Caco-2 (cell line): ENCODE measurements around the gene INPP5D. TPM values are rescaled to one million over a fixed set of nuclear protein-coding genes. Genes with fewer than 3 reads are reported as not detected.

Experiments
- BruUV-seq: library from RNA; stranded (reverse); fragments of 400-500 nt; replicated peaks from 2 replicates; lab custom pipeline; 2021; lab: Mats Ljungman, UMichigan
- CTCF ChIA-PET: fragments of 300-600 bp; sonication (Branson Sonifier 250); formaldehyde crosslinking; loops from one replicate; lab custom pipeline; 2022; ENCODE audit warnings: antibody characterized with exemption; lab: Charles Lee
- POLR2A ChIA-PET: fragments of 300-600 bp; sonication (Branson Sonifier 250); formaldehyde crosslinking; loops from one replicate; lab custom pipeline; 2022; ENCODE audit warnings: antibody characterized with exemption; lab: Charles Lee
- DNase-seq, 2 experiments: peaks; one replicate each; pipeline versions ENCODE4 v3.0.0 to v3.0.0-alpha.2; 2020 to 2022
- H3K27me3 ChIP-seq: replicated peaks from 2 replicates; pipeline ENCODE4 v1.6.0; 2011; ENCODE audit warnings: low read length; ENCODE audit not compliant: control insufficient read depth, insufficient read depth
- H3K36me3 ChIP-seq: 2 replicates; pipeline ENCODE4 v1.5.1; 2011; ENCODE audit warnings: low read length; ENCODE audit not compliant: control insufficient read depth, insufficient read depth
- H3K4me1 ChIP-seq: fragments of 250-450 bp; sonication (Bioruptor Pico); 2 replicates; pipeline ENCODE4 v1.5.1; 2020; ENCODE audit warnings: mild to moderate bottlenecking
- H3K4me3 ChIP-seq: 2 replicates; pipeline ENCODE4 v1.5.1; 2011; ENCODE audit warnings: low read depth, mild to moderate bottlenecking, control low read depth, low read length
- H3K9me3 ChIP-seq: fragments of 250-450 bp; sonication (Bioruptor Pico); 2 replicates; pipeline ENCODE4 v1.5.1; 2020; ENCODE audit warnings: mild to moderate bottlenecking, moderate library complexity
- H3K27ac Mint-ChIP-seq: one replicate; pipeline ENCODE4 v1.8.0; 2022; ENCODE audit warnings: mixed read lengths; ENCODE audit not compliant: unreplicated experiment
- H3K27me3 Mint-ChIP-seq: one replicate; pipeline ENCODE4 v1.8.0; 2022; ENCODE audit warnings: mixed read lengths; ENCODE audit not compliant: insufficient read depth, unreplicated experiment
- H3K36me3 Mint-ChIP-seq: one replicate; pipeline ENCODE4 v1.8.0; 2022; ENCODE audit warnings: mild to moderate bottlenecking, mixed read lengths; ENCODE audit not compliant: insufficient read depth, unreplicated experiment
- H3K4me1 Mint-ChIP-seq: one replicate; pipeline ENCODE4 v1.8.0; 2022; ENCODE audit warnings: low read depth, mixed read lengths; ENCODE audit not compliant: unreplicated experiment
- H3K4me3 Mint-ChIP-seq: one replicate; pipeline ENCODE4 v1.8.0; 2022; ENCODE audit warnings: mild to moderate bottlenecking, moderate library complexity, mixed read lengths; ENCODE audit not compliant: unreplicated experiment
- H3K9me3 Mint-ChIP-seq: one replicate; pipeline ENCODE4 v1.8.0; 2022; ENCODE audit warnings: mixed read lengths; ENCODE audit not compliant: unreplicated experiment
- CTCF ChIP-seq, 2 experiments: fragments of 200-600 bp in 1 of 2; IDR thresholded peaks; 1 replicate in 1 of 2; 2 replicates in 1 of 2; pipeline versions ENCODE4 v1.5.1 to v1.8.0; 2011 to 2022; ENCODE audit warnings: antibody characterized with exemption in 1 of 2, control low read depth in 1 of 2, inconsistent platforms in 1 of 2, low read depth in 1 of 2, low read length in 1 of 2, mild to moderate bottlenecking in 1 of 2, moderate library complexity in 1 of 2; ENCODE audit not compliant: insufficient read depth in 1 of 2, severe bottlenecking in 1 of 2, unreplicated experiment in 1 of 2
- intact Hi-C: fragments of 100-400 bp; cut with micrococcal nuclease; formaldehyde crosslinking; loops from one replicate; pipeline ENCODE4 v1.10.0; 2022; ENCODE audit not compliant: unreplicated experiment
- total RNA-seq: library from RNA; stranded (reverse); gene quantifications from 2 replicates; pipeline ENCODE4 v1.2.3, GENCODE V29; 2022

Gene INPP5D
- total RNA-seq, 1 experiment from 2014 or later = not detected

- Mint-ChIP-seq H3K27ac (no peak overlapping the region), H3K4me3 (no peak overlapping the region), H3K27me3 (no peaks in the 10 kb centered on the region), H3K36me3 (no peaks in the 10 kb centered on the region), H3K4me1 (no peaks in the 10 kb centered on the region), H3K9me3 (no peaks in the 10 kb centered on the region)
- Histone ChIP-seq H3K9me3 (no peaks in the 10 kb centered on the region), H3K27me3 (no peaks in the 10 kb centered on the region), H3K4me3 (no peak overlapping the region), H3K4me1 (no peaks in the 10 kb centered on the region), H3K36me3 (no peaks in the 10 kb centered on the region)
- CTCF ChIA-PET = no interaction called here
- BruUV-seq = no TSS peak
- POLR2A ChIA-PET = no interaction called here
- DNase-seq = no peak
- no peak for TF ChIP-seq CTCF (IDR thresholded peaks at IDR 0.05; ENCODE audit: insufficient read depth in 1 of 2, low read depth in 1 of 2, low read length in 1 of 2, severe bottlenecking in 1 of 2, unreplicated experiment in 1 of 2)
- intact Hi-C loops = no loop called here
These were observed 141.3 kb downstream of the INPP5D start for GRCh38 chr2:233201258-233202013.

- no TSS peak for BruUV-seq
- Mint-ChIP-seq H3K4me1 (no peaks in the 10 kb centered on the region), H3K27ac (no peak overlapping the region), H3K4me3 (no peak overlapping the region), H3K9me3 (no peaks in the 10 kb centered on the region), H3K36me3 (no peaks in the 10 kb centered on the region), H3K27me3 (no peaks in the 10 kb centered on the region)
- H3K4me3 ChIP-seq = no peak overlapping the region
- no peak for DNase-seq
- no peaks in the 10 kb centered on the region for H3K9me3 ChIP-seq
- CTCF ChIA-PET = no interaction called here
- H3K27me3 ChIP-seq = no peaks in the 10 kb centered on the region
- H3K4me1 ChIP-seq = no peaks in the 10 kb centered on the region
- no peak for TF ChIP-seq CTCF (IDR thresholded peaks at IDR 0.05; ENCODE audit: insufficient read depth in 1 of 2, low read depth in 1 of 2, low read length in 1 of 2, severe bottlenecking in 1 of 2, unreplicated experiment in 1 of 2)
- intact Hi-C loops = no loop called here
- POLR2A ChIA-PET = no interaction called here
- H3K36me3 ChIP-seq = no peaks in the 10 kb centered on the region
These were observed 142.4 kb downstream of the INPP5D start for GRCh38 chr2:233202531-233202944.

- H3K36me3 Mint-ChIP-seq = no peaks in the 10 kb centered on the region
- H3K27ac Mint-ChIP-seq = no peak overlapping the region
- TF ChIP-seq CTCF (IDR thresholded peaks at IDR 0.05; ENCODE audit: insufficient read depth in 1 of 2, low read depth in 1 of 2, low read length in 1 of 2, severe bottlenecking in 1 of 2, unreplicated experiment in 1 of 2) = no peak
- Histone ChIP-seq H3K4me3 (no peak overlapping the region), H3K36me3 (no peaks in the 10 kb centered on the region), H3K27me3 (no peaks in the 10 kb centered on the region), H3K9me3 (no peaks in the 10 kb centered on the region), H3K4me1 (no peaks in the 10 kb centered on the region)
- no peak for DNase-seq
- intact Hi-C loops = no loop called here
- H3K27me3 Mint-ChIP-seq = no peaks in the 10 kb centered on the region
- H3K9me3 Mint-ChIP-seq = no peaks in the 10 kb centered on the region
- no TSS peak for BruUV-seq
- ChIA-PET POLR2A (no interaction called here), CTCF (no interaction called here)
- no peaks in the 10 kb centered on the region for H3K4me1 Mint-ChIP-seq
- no peak overlapping the region for H3K4me3 Mint-ChIP-seq
These were observed 142.9 kb downstream of the INPP5D start for GRCh38 chr2:233203060-233203459.
